CD4-positive, CD25-positive, alpha-beta regulatory T cell (primary cell): ENCODE results near the gene DEPDC1. TPM values are rescaled to one million over a fixed set of nuclear protein-coding genes. Genes with fewer than 3 reads are reported as not detected.

Experiments
- ATAC-seq, 2 donors: fragments of 150-1000 bp; cut with Tn5 transposase; one replicate each; pipeline ENCODE4 v1.10.0; 2021; ENCODE audit warnings: low read depth in 2 of 2, moderate number of reproducible peaks in 2 of 2, moderate library complexity in 1 of 2
- DNase-seq, 3 donors: peaks; one replicate each; pipeline versions ENCODE4 v3.0.0 to v3.0.0-alpha.2; 2012 to 2022; ENCODE audit warnings: mixed read lengths in 1 of 3
- H3K27ac ChIP-seq: one replicate; pipeline ENCODE4 v1.7.0; 2013; ENCODE audit warnings: mild to moderate bottlenecking, low read length; ENCODE audit not compliant: insufficient read depth, poor library complexity, severe bottlenecking
- H3K27me3 ChIP-seq: one replicate; pipeline ENCODE4 v1.7.0; 2013; ENCODE audit warnings: low read length; ENCODE audit not compliant: control insufficient read depth, insufficient read depth
- H3K36me3 ChIP-seq: one replicate; pipeline ENCODE4 v1.7.0; 2013; ENCODE audit warnings: mild to moderate bottlenecking, low read length, moderate library complexity; ENCODE audit not compliant: control insufficient read depth, insufficient read depth
- H3K4me1 ChIP-seq: 2 replicates; pipeline ENCODE4 v1.7.0; 2013; ENCODE audit warnings: mild to moderate bottlenecking, low read length; ENCODE audit not compliant: insufficient read depth, control insufficient read depth, poor library complexity, severe bottlenecking
- H3K4me3 ChIP-seq: one replicate; pipeline ENCODE4 v1.7.0; 2013; ENCODE audit warnings: low read depth, mild to moderate bottlenecking, low read length, moderate library complexity
- H3K9me3 ChIP-seq, 2 experiments: 1 replicate in 1 of 2; 2 replicates in 1 of 2; pipeline ENCODE4 v1.7.0; 2013; ENCODE audit warnings: low read length in 2 of 2, mild to moderate bottlenecking in 1 of 2, moderate library complexity in 1 of 2; ENCODE audit not compliant: control insufficient read depth in 2 of 2
- H3K27ac Mint-ChIP-seq, 3 donors: one replicate each; pipeline ENCODE4 v1.8.0; 2020 to 2022; ENCODE audit warnings: mild to moderate bottlenecking in 3 of 3, mixed read lengths in 3 of 3, moderate library complexity in 2 of 3
- H3K27me3 Mint-ChIP-seq: one replicate; pipeline ENCODE4 v1.8.0; 2022; ENCODE audit warnings: mild to moderate bottlenecking, mixed read lengths
- H3K36me3 Mint-ChIP-seq: one replicate; pipeline ENCODE4 v1.8.0; 2020; ENCODE audit warnings: mixed read lengths
- H3K4me1 Mint-ChIP-seq, 4 donors: one replicate each; pipeline ENCODE4 v1.8.0; 2020 to 2022; ENCODE audit warnings: mixed read lengths in 4 of 4, mild to moderate bottlenecking in 1 of 4
- H3K4me3 Mint-ChIP-seq, 4 donors: one replicate each; pipeline ENCODE4 v1.8.0; 2020 to 2022; ENCODE audit warnings: mild to moderate bottlenecking in 4 of 4, mixed read lengths in 4 of 4, moderate library complexity in 3 of 4
- H3K9me3 Mint-ChIP-seq, 7 donors: one replicate each; pipeline ENCODE4 v1.8.0; 2020 to 2022; ENCODE audit warnings: mixed read lengths in 7 of 7, mild to moderate bottlenecking in 3 of 7, moderate library complexity in 2 of 7
- polyA plus RNA-seq, 4 donors: library from polyadenylated mRNA; unstranded; fragments of 300-500 nt; fragmentation: Illumina TruSeq; gene quantifications; one replicate each; pipeline ENCODE4 v1.2.3, GENCODE V29; 2021
- total RNA-seq: library from RNA; stranded (reverse); gene quantifications from one replicate; pipeline ENCODE4 v1.2.3, GENCODE V29; 2022

Gene DEPDC1
- total and polyA plus RNA-seq, 5 donors from 2014 or later: 0.39 to 1.1 (median 0.90) TPM; not detected in 1

- Mint-ChIP-seq H3K36me3 (no peaks in the 10 kb centered on the region), H3K4me1 (no peaks in the 10 kb centered on the region), H3K9me3 (no peaks in the 10 kb centered on the region), H3K27me3 (no peaks in the 10 kb centered on the region), H3K4me3 (no peak overlapping the region), H3K27ac (no peak overlapping the region)
- H3K4me1 ChIP-seq: no peaks in the 10 kb centered on the region
- DNase-seq (no peak), ATAC-seq (no peak)
- H3K4me3 ChIP-seq: no peak overlapping the region
- no peaks in the 10 kb centered on the region for H3K36me3 ChIP-seq
- H3K27ac ChIP-seq: no peak overlapping the region
- H3K27me3 ChIP-seq: peaks cover 1% of the 10 kb centered on the region
- no peaks in the 10 kb centered on the region for H3K9me3 ChIP-seq
These were observed 65.8 kb downstream of the DEPDC1 start for GRCh38 chr1:68431076-68431475.

- H3K4me1 ChIP-seq: no peaks in the 10 kb centered on the region
- Mint-ChIP-seq H3K36me3 (no peaks in the 10 kb centered on the region), H3K4me1 (no peaks in the 10 kb centered on the region), H3K27me3 (no peaks in the 10 kb centered on the region), H3K9me3 (no peaks in the 10 kb centered on the region), H3K4me3 (no peak overlapping the region), H3K27ac (no peak overlapping the region)
- peaks cover 1% of the 10 kb centered on the region for H3K27me3 ChIP-seq
- no peak for ATAC-seq
- no peaks in the 10 kb centered on the region for H3K9me3 ChIP-seq
- no peak overlapping the region for H3K27ac ChIP-seq
- no peaks in the 10 kb centered on the region for H3K36me3 ChIP-seq
- DNase-seq: no peak
- H3K4me3 ChIP-seq: no peak overlapping the region
These were observed 67.6 kb downstream of the DEPDC1 start for GRCh38 chr1:68429233-68429808.

DNA sequence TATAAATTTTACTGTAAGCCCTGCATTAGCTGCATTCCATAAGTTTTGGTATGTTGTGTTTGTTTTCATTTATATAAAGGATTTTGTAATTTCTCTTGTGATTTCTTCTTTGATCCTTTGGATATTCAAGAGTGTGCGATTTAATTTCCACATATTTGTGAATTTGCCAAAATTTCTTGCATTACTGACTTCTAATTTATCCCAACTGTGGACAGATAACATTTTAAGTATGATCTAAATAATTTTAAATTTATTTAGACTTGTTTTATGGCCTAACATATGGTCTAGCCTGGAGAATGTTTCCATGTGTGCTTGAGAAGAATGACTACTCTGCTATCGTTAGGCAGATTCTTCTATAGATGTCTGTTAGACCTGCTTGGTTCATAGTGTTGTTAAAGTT lies 70.3 kb downstream of the DEPDC1 start:
- H3K27ac ChIP-seq: no peak overlapping the region
- H3K36me3 ChIP-seq: no peaks in the 10 kb centered on the region
- H3K9me3 ChIP-seq: no peaks in the 10 kb centered on the region
- Mint-ChIP-seq H3K9me3 (no peaks in the 10 kb centered on the region), H3K36me3 (no peaks in the 10 kb centered on the region), H3K27ac (no peak overlapping the region), H3K4me3 (no peak overlapping the region), H3K4me1 (no peaks in the 10 kb centered on the region), H3K27me3 (no peaks in the 10 kb centered on the region)
- peaks cover 1% of the 10 kb centered on the region for H3K27me3 ChIP-seq
- DNase-seq (no peak), ATAC-seq (no peak)
- H3K4me1 ChIP-seq: no peaks in the 10 kb centered on the region
- H3K4me3 ChIP-seq: no peak overlapping the region

Other genes with a start within 250 kb of the DEPDC1 start
- gene RPE65, start 47.1 kb downstream of the DEPDC1 start, total RNA-seq: not detected
- not detected for gene RPE65, start 47.1 kb downstream of the DEPDC1 start, polyA plus RNA-seq